Subcutaneous adipose tissue (tissue), 4 donors: ENCODE data around the gene CDK18. TPM values are rescaled to one million over a fixed set of nuclear protein-coding genes. Genes with fewer than 3 reads are reported as not detected.

Experiments used
- total RNA-seq, 4 donors: library from RNA; depleted of rRNA; stranded (reverse); fragments of >200 nt; gene quantifications; one replicate each; pipeline ENCODE4 v1.1.0, GENCODE V29; 2016
- TF ChIP-seq, protein P1 (sequence below): fragments of 450-650 bp; IDR thresholded peaks from one replicate; pipeline ENCODE4 v1.5.1; 2016; ENCODE audit warnings: low read depth, mild to moderate bottlenecking, control low read depth, antibody characterized with exemption, moderate library complexity

The CDK18 gene
- total RNA-seq, 4 donors from 2014 or later = 1.6 to 7.8 (median 2.4) TPM

DNA sequence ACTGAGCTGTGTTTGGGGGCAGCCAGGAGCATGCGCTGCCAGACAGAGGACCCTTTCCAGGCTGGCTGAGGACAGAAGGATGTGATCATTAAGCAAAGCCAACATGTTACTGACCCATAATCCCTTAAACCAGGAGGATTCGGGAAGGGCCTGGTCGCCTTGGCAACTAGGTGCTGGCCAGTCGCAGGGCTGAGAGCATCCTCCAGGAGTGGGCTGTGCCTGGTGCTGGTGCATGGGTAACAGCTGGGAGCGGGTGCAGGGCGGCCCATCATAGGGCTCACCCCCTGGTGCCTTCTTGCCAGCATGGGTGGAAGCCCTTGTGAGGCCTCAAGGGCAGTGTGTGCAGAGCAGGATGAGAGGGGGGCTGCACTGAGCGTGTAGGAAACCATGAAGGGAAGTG is 17.2 kb downstream of the CDK18 start:
- TF ChIP-seq, protein P1, sequence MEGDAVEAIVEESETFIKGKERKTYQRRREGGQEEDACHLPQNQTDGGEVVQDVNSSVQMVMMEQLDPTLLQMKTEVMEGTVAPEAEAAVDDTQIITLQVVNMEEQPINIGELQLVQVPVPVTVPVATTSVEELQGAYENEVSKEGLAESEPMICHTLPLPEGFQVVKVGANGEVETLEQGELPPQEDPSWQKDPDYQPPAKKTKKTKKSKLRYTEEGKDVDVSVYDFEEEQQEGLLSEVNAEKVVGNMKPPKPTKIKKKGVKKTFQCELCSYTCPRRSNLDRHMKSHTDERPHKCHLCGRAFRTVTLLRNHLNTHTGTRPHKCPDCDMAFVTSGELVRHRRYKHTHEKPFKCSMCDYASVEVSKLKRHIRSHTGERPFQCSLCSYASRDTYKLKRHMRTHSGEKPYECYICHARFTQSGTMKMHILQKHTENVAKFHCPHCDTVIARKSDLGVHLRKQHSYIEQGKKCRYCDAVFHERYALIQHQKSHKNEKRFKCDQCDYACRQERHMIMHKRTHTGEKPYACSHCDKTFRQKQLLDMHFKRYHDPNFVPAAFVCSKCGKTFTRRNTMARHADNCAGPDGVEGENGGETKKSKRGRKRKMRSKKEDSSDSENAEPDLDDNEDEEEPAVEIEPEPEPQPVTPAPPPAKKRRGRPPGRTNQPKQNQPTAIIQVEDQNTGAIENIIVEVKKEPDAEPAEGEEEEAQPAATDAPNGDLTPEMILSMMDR = no peak

DNA sequence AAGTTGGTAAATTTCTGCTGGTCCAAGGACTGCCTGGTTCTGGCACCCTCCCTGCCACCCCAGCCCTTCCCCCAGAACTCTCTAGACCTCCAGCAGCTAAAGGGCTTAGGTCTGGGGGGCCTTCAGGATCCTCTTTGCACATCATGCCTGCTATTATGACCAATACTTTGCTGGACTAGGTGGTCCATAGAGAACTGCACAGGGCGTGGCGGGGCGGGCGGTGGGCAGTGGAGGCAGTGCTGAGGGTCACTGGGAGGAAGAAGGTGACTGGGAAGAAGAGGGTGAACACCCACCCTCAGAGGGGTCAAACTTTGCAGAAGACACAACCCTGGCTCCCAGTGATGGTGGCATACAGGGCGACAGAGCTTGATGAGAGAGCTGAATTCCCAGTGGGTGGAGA is 18.2 kb downstream of the CDK18 start:
- TF ChIP-seq, protein P1 = no peak

DNA sequence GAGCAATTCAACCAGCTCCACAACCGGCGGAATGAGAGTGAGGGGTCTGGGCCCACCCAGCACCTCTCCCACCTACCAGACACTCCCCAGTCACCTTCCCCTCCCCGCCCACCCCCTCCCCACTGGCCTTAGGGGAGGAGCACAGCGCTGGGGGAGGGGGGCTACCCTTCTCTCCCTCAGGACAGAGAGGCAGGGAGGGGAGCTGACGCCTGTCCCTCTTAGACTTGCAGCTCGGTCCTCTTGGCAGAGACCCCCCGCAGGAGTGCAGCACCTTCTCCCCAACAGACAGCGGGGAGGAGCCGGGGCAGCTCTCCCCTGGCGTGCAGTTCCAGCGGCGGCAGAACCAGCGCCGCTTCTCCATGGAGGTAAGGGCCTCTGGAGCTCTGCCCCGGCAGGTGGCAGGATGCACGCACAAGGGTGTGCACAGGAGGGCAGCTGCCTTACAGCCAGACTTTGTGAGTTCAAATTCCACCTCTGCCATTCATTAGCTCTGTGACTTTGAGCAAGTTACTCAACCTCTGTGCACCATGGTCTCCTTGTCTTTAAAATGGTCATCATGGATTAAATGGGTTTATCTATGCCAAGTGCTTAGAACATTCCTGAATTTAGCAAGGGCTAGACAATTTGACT is 18.9 kb downstream of the CDK18 start:
- TF ChIP-seq, protein P1 = no peak

DNA sequence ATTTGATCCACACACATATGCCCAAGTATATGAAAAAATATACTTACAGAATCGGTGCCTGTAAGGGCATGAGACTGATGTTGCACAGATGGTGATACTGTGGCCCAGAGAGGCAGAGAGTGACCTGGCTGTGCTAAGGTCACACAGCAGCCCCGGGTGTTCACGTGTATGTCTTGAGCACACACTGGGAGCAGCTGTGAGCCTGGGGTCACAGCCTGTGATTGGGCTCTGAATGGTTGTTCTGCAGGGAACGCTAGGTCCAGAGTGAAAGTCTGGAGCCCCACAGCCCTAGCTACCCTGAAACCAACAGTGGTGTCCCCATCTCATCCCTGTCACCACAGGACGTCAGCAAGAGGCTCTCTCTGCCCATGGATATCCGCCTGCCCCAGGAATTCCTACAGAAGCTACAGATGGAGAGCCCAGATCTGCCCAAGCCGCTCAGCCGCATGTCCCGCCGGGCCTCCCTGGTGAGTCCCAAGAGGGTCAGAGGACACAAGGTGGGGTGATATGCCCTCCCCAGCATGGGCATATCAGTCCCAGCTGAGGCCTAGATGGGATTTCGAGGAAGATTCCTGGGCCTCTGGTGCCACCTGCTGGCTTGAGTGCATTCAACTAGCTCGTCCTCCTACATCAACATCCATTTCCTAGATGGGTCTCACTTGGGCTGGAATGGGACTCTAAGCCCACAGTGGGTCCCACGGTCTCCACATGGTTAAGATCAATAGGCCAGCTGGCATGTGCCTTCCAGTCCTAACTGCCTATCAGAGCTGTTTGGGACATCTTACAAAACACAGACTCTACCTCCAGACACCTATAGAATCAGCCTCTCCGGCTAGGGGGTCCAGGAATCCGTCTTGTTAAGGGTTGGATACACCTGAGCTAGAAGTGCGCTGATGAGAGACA is 19.7 kb downstream of the CDK18 start:
- TF ChIP-seq, protein P1 = no peak

DNA sequence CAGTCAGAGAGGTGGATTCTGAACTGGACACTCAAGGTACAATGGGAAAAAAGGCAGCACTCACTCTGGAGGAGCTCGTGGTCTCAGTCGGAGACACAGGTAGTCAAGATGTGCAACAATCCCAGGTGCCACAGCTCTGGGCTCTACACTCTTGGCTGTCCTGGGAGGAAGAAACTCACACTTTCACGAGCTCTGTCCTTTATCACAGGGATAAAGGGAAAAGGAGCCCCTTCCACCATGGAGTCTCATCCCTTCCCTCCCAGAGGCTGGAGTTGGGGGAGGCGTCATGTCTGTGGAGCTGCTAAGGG is 20.3 kb downstream of the CDK18 start:
- TF ChIP-seq, protein P1 = no peak

DNA sequence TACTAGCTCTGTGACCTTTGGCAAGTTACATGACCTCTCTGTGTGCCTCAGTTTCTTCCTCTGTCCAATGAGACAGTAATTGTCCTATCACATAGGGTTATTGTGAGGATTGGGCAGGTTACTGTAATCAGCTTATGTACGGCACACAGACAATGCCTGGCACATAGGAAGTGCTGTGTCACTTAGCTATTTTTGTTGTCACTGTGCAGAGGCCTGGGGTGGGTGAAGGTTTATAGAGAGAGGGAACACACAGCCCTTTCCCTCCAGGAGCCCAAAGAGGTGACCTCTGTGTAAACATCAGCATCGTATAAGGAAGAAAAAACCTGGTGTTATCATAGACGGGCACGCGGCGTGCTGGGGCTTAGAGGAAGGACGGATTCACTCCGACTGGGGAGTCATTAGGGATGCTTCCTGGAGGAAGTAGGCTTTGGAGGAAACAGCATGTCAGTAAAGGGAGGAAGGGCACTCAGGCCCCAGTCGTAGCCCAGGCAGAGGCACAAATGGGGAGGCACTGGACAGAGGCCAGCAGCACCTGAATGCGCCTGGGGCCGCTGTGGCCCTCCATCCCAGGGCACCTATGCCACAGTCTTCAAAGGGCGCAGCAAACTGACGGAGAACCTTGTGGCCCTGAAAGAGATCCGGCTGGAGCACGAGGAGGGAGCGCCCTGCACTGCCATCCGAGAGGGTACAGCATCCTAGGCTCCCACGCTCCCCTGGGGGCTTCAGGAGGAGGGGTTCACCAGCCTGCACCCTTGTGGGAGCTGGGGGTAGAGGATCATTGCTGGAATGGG is 21.2 kb downstream of the CDK18 start:
- TF ChIP-seq, protein P1 = no peak

DNA sequence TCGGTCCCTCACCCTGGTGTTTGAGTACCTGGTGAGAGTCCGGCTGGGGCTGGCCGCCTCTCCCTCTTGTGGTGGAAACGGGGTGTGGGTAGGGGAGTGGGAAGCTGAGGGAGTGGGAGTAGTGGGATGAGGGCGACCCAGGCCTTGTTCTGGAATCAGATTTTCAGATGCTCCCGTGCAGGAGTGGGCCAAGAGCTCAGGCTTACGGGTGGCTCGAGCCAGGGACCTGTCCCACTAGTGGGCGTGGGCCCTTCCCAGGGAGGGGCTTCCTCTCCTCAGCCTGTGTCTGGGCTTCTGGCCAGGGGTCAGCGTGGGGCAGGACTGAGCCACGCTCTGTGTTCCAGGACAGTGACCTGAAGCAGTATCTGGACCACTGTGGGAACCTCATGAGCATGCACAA is 22.0 kb downstream of the CDK18 start:
- TF ChIP-seq, protein P1 = no peak
